IMR-90 (cell line): Measurements from ENCODE around the gene PLBD1. TPM values are rescaled to one million over a fixed set of nuclear protein-coding genes. Genes with fewer than 3 reads are reported as not detected.

ENCODE experiments used
- ATAC-seq: fragments of 200-7000 bp; cut with Tn5 transposase; 2 replicates; pipeline ENCODE4 v1.9.1; 2020; ENCODE audit warnings: low read depth, mild to moderate bottlenecking, moderate library complexity
- BruUV-seq: library from RNA; stranded (reverse); fragments of 400-500 nt; replicated peaks from 2 replicates; lab custom pipeline; 2021; lab: Mats Ljungman, UMichigan
- CTCF ChIA-PET: fragments of 300-600 bp; formaldehyde crosslinking; extraction: SDS; loops from one replicate; lab custom pipeline; 2021; ENCODE audit warnings: antibody characterized with exemption; lab: Yijun Ruan, JAX
- POLR2A ChIA-PET: fragments of 300-600 bp; sonication (Branson Sonifier 250); formaldehyde crosslinking; loops from one replicate; lab custom pipeline; 2022; ENCODE audit warnings: antibody characterized with exemption; ENCODE audit not compliant: unreplicated experiment; lab: Charles Lee
- DNase-seq: peaks from one replicate; pipeline ENCODE4 v3.0.0; 2013
- H2AFZ ChIP-seq: replicated peaks from 2 replicates; pipeline ENCODE3; 2013; ENCODE audit warnings: low read length, mild to moderate bottlenecking; ENCODE audit not compliant: poor library complexity
- H2AK5ac ChIP-seq: 2 replicates; pipeline ENCODE4 v1.6.1; 2013; ENCODE audit warnings: low read depth, low read length, inconsistent platforms
- H2AK9ac ChIP-seq: replicated peaks from 2 replicates; pipeline ENCODE3; 2013; ENCODE audit warnings: mild to moderate bottlenecking, low read depth, low read length, moderate library complexity; ENCODE audit not compliant: poor library complexity
- H2BK120ac ChIP-seq: 2 replicates; pipeline ENCODE4 v1.6.1; 2013; ENCODE audit warnings: low read depth, low read length, inconsistent platforms
- H2BK15ac ChIP-seq: 3 replicates; pipeline ENCODE4 v1.6.1; 2013; ENCODE audit warnings: low read depth, low read length, inconsistent platforms
- H2BK20ac ChIP-seq: 2 replicates; pipeline ENCODE4 v1.6.1; 2013; ENCODE audit warnings: low read depth, mild to moderate bottlenecking, inconsistent platforms, low read length, moderate library complexity
- H2BK5ac ChIP-seq: 2 replicates; pipeline ENCODE4 v1.6.1; 2013; ENCODE audit warnings: mild to moderate bottlenecking, low read depth, low read length, inconsistent platforms; ENCODE audit not compliant: poor library complexity, severe bottlenecking
- H3K14ac ChIP-seq: replicated peaks from 2 replicates; pipeline ENCODE4 v1.6.1; 2013; ENCODE audit warnings: low read depth, low read length, inconsistent platforms
- H3K18ac ChIP-seq: 2 replicates; pipeline ENCODE4 v1.6.1; 2013; ENCODE audit warnings: low read depth, low read length, control low read depth
- H3K23ac ChIP-seq: 2 replicates; pipeline ENCODE4 v1.6.1; 2013; ENCODE audit warnings: low read depth, low read length, inconsistent platforms
- H3K27ac ChIP-seq: 2 replicates; pipeline ENCODE4 v1.5.1; 2013; ENCODE audit warnings: mild to moderate bottlenecking, control low read depth, low read length; ENCODE audit not compliant: insufficient read depth
- H3K27me3 ChIP-seq: 2 replicates; pipeline ENCODE4 v1.6.1; 2013; ENCODE audit warnings: low read length; ENCODE audit not compliant: control insufficient read depth, insufficient read depth
- H3K36me3 ChIP-seq: 2 replicates; pipeline ENCODE4 v1.6.1; 2013; ENCODE audit warnings: low read length, mixed read lengths; ENCODE audit not compliant: control insufficient read depth, insufficient read depth
- H3K4ac ChIP-seq: 2 replicates; pipeline ENCODE4 v1.6.1; 2013; ENCODE audit warnings: low read depth, low read length, inconsistent platforms
- H3K4me1 ChIP-seq: 2 replicates; pipeline ENCODE4 v1.6.1; 2013; ENCODE audit warnings: low read length, mixed read lengths; ENCODE audit not compliant: control insufficient read depth, insufficient read depth
- H3K4me2 ChIP-seq: 2 replicates; pipeline ENCODE4 v1.6.1; 2013; ENCODE audit warnings: low read depth, mild to moderate bottlenecking, control low read depth, low read length, moderate library complexity
- H3K4me3 ChIP-seq: 2 replicates; pipeline ENCODE4 v1.5.1; 2013; ENCODE audit warnings: low read depth, mild to moderate bottlenecking, control low read depth, low read length, moderate library complexity; ENCODE audit not compliant: insufficient read depth
- H3K56ac ChIP-seq: 2 replicates; pipeline ENCODE4 v1.6.1; 2013; ENCODE audit warnings: low read length, inconsistent platforms; ENCODE audit not compliant: insufficient read depth; ENCODE audit errors: extremely low read depth
- H3K79me1 ChIP-seq, 2 experiments: 2 replicates each; pipeline ENCODE4 v1.6.1; 2013; ENCODE audit warnings: low read length in 2 of 2, inconsistent platforms in 1 of 2, low read depth in 1 of 2
- H3K9ac ChIP-seq: 2 replicates; pipeline ENCODE4 v1.6.1; 2013; ENCODE audit warnings: low read depth, low read length, control low read depth
- H3K9me1 ChIP-seq: 2 replicates; pipeline ENCODE4 v1.6.1; 2013; ENCODE audit warnings: low read length, inconsistent platforms; ENCODE audit not compliant: insufficient read depth
- H3K9me3 ChIP-seq: 2 replicates; pipeline ENCODE4 v1.6.1; 2013; ENCODE audit warnings: low read length; ENCODE audit not compliant: control insufficient read depth, insufficient read depth
- H4K20me1 ChIP-seq: 2 replicates; pipeline ENCODE4 v1.6.1; 2013; ENCODE audit warnings: low read length, inconsistent platforms; ENCODE audit not compliant: insufficient read depth
- H4K5ac ChIP-seq: 2 replicates; pipeline ENCODE4 v1.6.1; 2013; ENCODE audit warnings: mild to moderate bottlenecking, low read depth, low read length, control low read depth
- H4K8ac ChIP-seq, 2 experiments: 2 replicates each; pipeline ENCODE4 v1.6.1; 2013; ENCODE audit warnings: low read depth in 2 of 2, low read length in 2 of 2, control low read depth in 1 of 2, inconsistent platforms in 1 of 2
- H4K91ac ChIP-seq: 2 replicates; pipeline ENCODE4 v1.6.1; 2013; ENCODE audit warnings: low read depth, low read length, inconsistent platforms; ENCODE audit not compliant: insufficient read depth
- BHLHE40 ChIP-seq: fragments of 150-350 bp; IDR thresholded peaks from 2 replicates; pipeline ENCODE4 v1.6.1; 2016; ENCODE audit warnings: mild to moderate bottlenecking, low read depth, low read length
- CTCF ChIP-seq: conservative IDR thresholded peaks from 2 replicates; pipeline ENCODE4 v1.5.1; 2012; ENCODE audit warnings: mild to moderate bottlenecking, low read depth, low read length, improper control_type of control experiment
- ELK1 ChIP-seq: fragments of 150-350 bp; IDR thresholded peaks from 2 replicates; pipeline ENCODE4 v1.6.1; 2016; ENCODE audit warnings: low read depth, mild to moderate bottlenecking, low read length, moderate library complexity, borderline replicate concordance
- FOS ChIP-seq: fragments of 150-350 bp; IDR thresholded peaks from 2 replicates; pipeline ENCODE4 v1.6.1; 2016; ENCODE audit warnings: low read depth, low read length
- MAFK ChIP-seq: IDR thresholded peaks from 2 replicates; pipeline ENCODE4 v1.6.1; 2012; ENCODE audit warnings: low read depth, low read length, improper control_type of control experiment
- MAZ ChIP-seq: IDR thresholded peaks from 2 replicates; pipeline ENCODE4 v1.6.1; 2012; ENCODE audit warnings: low read depth, mild to moderate bottlenecking, low read length, improper control_type of control experiment, moderate library complexity, borderline replicate concordance
- MXI1 ChIP-seq: IDR thresholded peaks from 2 replicates; pipeline ENCODE4 v1.6.1; 2012; ENCODE audit warnings: low read depth, mild to moderate bottlenecking, low read length, moderate library complexity, borderline replicate concordance
- NFE2L2 ChIP-seq: fragments of 150-350 bp; IDR thresholded peaks from 2 replicates; pipeline ENCODE4 v1.6.1; 2016; ENCODE audit warnings: low read depth, mild to moderate bottlenecking, low read length
- POLR2A ChIP-seq: IDR thresholded peaks from 2 replicates; pipeline ENCODE4 v1.6.1; 2012; ENCODE audit warnings: mild to moderate bottlenecking, low read depth, low read length
- RAD21 ChIP-seq: IDR thresholded peaks from 2 replicates; pipeline ENCODE4 v1.6.1; 2012; ENCODE audit warnings: low read length, improper control_type of control experiment
- RCOR1 ChIP-seq: IDR thresholded peaks from 2 replicates; pipeline ENCODE4 v1.6.1; 2012; ENCODE audit warnings: mild to moderate bottlenecking, low read length, improper control_type of control experiment; ENCODE audit not compliant: insufficient replicate concordance
- RFX5 ChIP-seq: IDR thresholded peaks from 2 replicates; pipeline ENCODE4 v1.8.0; 2012; ENCODE audit warnings: low read depth, mild to moderate bottlenecking, low read length, moderate library complexity
- whole genome bisulfite sequencing, 2 experiments: methylation state at CpG; one replicate each; pipeline versions ENCODE4 v1.1.5 to v1.1.7; 2013; ENCODE audit warnings: missing lambda C conversion rate in 2 of 2; ENCODE audit not compliant: insufficient read length in 1 of 2; ENCODE audit errors: extremely low coverage in 2 of 2; 5-methylcytosine and 5-hydroxymethylcytosine counted together
- dilution Hi-C: fragments of 300-500 bp; cut with HindIII; formaldehyde crosslinking; loops from one replicate; pipeline ENCODE4 v1.14.3; 2018; ENCODE audit warnings: low sequenced_read_pairs; ENCODE audit not compliant: unreplicated experiment
- in situ Hi-C: fragments of 300-500 bp; cut with MboI; formaldehyde crosslinking; loops from 3 replicates; pipeline ENCODE4 v1.14.3; 2019; ENCODE audit warnings: low sequenced_read_pairs, inconsistent platforms, mixed read lengths
- intact Hi-C: fragments of 100-400 bp; cut with micrococcal nuclease; formaldehyde crosslinking; loops from 2 replicates; pipeline ENCODE4 v1.10.0; 2022
- polyA plus RNA-seq, 3 experiments: library from polyadenylated mRNA; depleted of rRNA; stranded (reverse); fragments of >200 nt; gene quantifications; 2 replicates each; pipeline ENCODE4 v1.2.3, GENCODE V29; 2012; ENCODE audit warnings: low replicate concordance in 1 of 3
- total RNA-seq: library from RNA; depleted of rRNA; stranded (reverse); fragments of >200 nt; gene quantifications from 2 replicates; pipeline ENCODE4 v1.2.3, GENCODE V29; 2012

Gene PLBD1
- total and polyA plus RNA-seq, 2 of the 4 experiments (the other 2 are of a cell fraction): under 0.01 TPM; not detected in 1

GRCh38 chr12:14545144-14546124, 22.2 kb downstream of the PLBD1 start (continued):
- TF ChIP-seq RCOR1: no peak

GRCh38 chr12:14540801-14541462, 26.8 kb downstream of the PLBD1 start:
- Histone ChIP-seq H4K20me1 (no peaks in the 10 kb centered on the region), H3K79me1 (no peaks in the 10 kb centered on the region), H4K8ac (no peak overlapping the region), H3K27me3 (no peaks in the 10 kb centered on the region), H2BK5ac (no peak overlapping the region), H3K18ac (no peak overlapping the region), H2AK9ac (no peak overlapping the region), H3K9me1 (no peaks in the 10 kb centered on the region), H2AK5ac (no peak overlapping the region), H3K9me3 (no peaks in the 10 kb centered on the region), H3K56ac (no peak overlapping the region), H2BK15ac (no peak overlapping the region), H3K23ac (no peak overlapping the region), H3K36me3 (no peaks in the 10 kb centered on the region), H3K4me2 (no peak overlapping the region), H2BK20ac (no peak overlapping the region), H2AFZ (no peak overlapping the region), H3K27ac (no peak overlapping the region), H3K4ac (no peak overlapping the region), H3K14ac (no peak overlapping the region), H3K9ac (no peak overlapping the region), H3K4me1 (no peaks in the 10 kb centered on the region), H3K4me3 (no peak overlapping the region), H4K5ac (no peak overlapping the region), H4K91ac (no peak overlapping the region), H2BK120ac (no peak overlapping the region)
- in situ Hi-C loops: no loop called here
- WGBS, 2 experiments: no CpG with 5 or more reads among the region's 4 CpGs
- ChIA-PET CTCF (interaction anchor here (1.0 kb wide), 1 partner anchor 25 kb away, joined by 3 read pairs; no protein-coding TSS in a partner anchor), POLR2A (no interaction called here)
- intact Hi-C loops: no loop called here
- dilution Hi-C loops: no loop called here
- BruUV-seq: no TSS peak
- DNase-seq (no peak), ATAC-seq (no peak)
- TF ChIP-seq CTCF: no peak
- no peak for TF ChIP-seq BHLHE40
- no peak for TF ChIP-seq RCOR1
- TF ChIP-seq MXI1: no peak
- TF ChIP-seq POLR2A: no peak
- TF ChIP-seq MAZ: no peak
- TF ChIP-seq NFE2L2: no peak
- no peak for TF ChIP-seq FOS
- no peak for TF ChIP-seq RAD21
- TF ChIP-seq ELK1: no peak
- no peak for TF ChIP-seq RFX5
- no peak for TF ChIP-seq MAFK
